Measurements from ENCODE around the gene TACC2. TPM values are rescaled to one million over a fixed set of nuclear protein-coding genes. Genes with fewer than 3 reads are reported as not detected.
A peak's percentile ranks its signal among the peaks of the same experiment; 100 is the strongest.

Gene TACC2
- total RNA-seq, 1 donor from 2014 or later = 76.4 TPM

- intact Hi-C loops (cut with DNase I) = no loop called here
- no peak for DNase-seq (ENCODE audit: extremely low spot score in 2 of 2)
- Histone ChIP-seq H3K9me3 (no peaks in the 10 kb centered on the region), H3K36me3 (no peaks in the 10 kb centered on the region), H3K27ac (no peak overlapping the region), H3K4me3 (no peak overlapping the region), H3K27me3 (no peaks in the 10 kb centered on the region), H3K4me1 (peaks cover 19% of the 10 kb centered on the region)
- TF ChIP-seq POLR2A (IDR thresholded peaks at IDR 0.05) = no peak
- TF ChIP-seq CTCF (IDR thresholded peaks at IDR 0.05) = no peak
- TF ChIP-seq POLR2AphosphoS5 (IDR thresholded peaks at IDR 0.05; ENCODE audit: insufficient read depth in 1 of 2, low read depth in 1 of 2) = no peak
These were observed 51.8 kb downstream of the TACC2 start for GRCh38 chr10:122040786-122041185.

- no peak overlapping the region for H3K4me3 ChIP-seq
- H3K27ac ChIP-seq = no peak overlapping the region
- DNase-seq (ENCODE audit: extremely low spot score in 2 of 2) = no peak
- intact Hi-C loops (cut with DNase I) = no loop called here
- H3K27me3 ChIP-seq = no peaks in the 10 kb centered on the region
- peaks cover 19% of the 10 kb centered on the region for H3K4me1 ChIP-seq
- H3K9me3 ChIP-seq = no peaks in the 10 kb centered on the region
- no peak for TF ChIP-seq POLR2A (IDR thresholded peaks at IDR 0.05)
- no peak for TF ChIP-seq POLR2AphosphoS5 (IDR thresholded peaks at IDR 0.05; ENCODE audit: insufficient read depth in 1 of 2, low read depth in 1 of 2)
- no peak for TF ChIP-seq CTCF (IDR thresholded peaks at IDR 0.05)
- no peaks in the 10 kb centered on the region for H3K36me3 ChIP-seq
These were observed 53.9 kb downstream of the TACC2 start for GRCh38 chr10:122042836-122043235.

GRCh38 chr10:122044045-122044661 is 55.2 kb downstream of the TACC2 start:
- H3K4me3 ChIP-seq = no peak overlapping the region
- intact Hi-C loops (cut with DNase I) = no loop called here
- H3K27ac ChIP-seq = peak overlapping the region; percentile 77
- H3K27me3 ChIP-seq = no peaks in the 10 kb centered on the region
- TF ChIP-seq CTCF (IDR thresholded peaks at IDR 0.05) (no peak), POLR2AphosphoS5 (IDR thresholded peaks at IDR 0.05; ENCODE audit: insufficient read depth in 1 of 2, low read depth in 1 of 2) (no peak), POLR2A (IDR thresholded peaks at IDR 0.05) (no peak)
- no peaks in the 10 kb centered on the region for H3K36me3 ChIP-seq
- H3K9me3 ChIP-seq = no peaks in the 10 kb centered on the region
- no peak for DNase-seq (ENCODE audit: extremely low spot score in 2 of 2)
- H3K4me1 ChIP-seq = peaks cover 19% of the 10 kb centered on the region

- intact Hi-C loops (cut with DNase I) = no loop called here
- Histone ChIP-seq H3K4me3 (no peak overlapping the region), H3K27me3 (no peaks in the 10 kb centered on the region), H3K4me1 (peaks cover 19% of the 10 kb centered on the region), H3K9me3 (no peaks in the 10 kb centered on the region), H3K36me3 (no peaks in the 10 kb centered on the region), H3K27ac (peak overlapping the region; percentile 77)
- peak in 1 of 2 donors; percentile 62 for TF ChIP-seq POLR2AphosphoS5 (IDR thresholded peaks at IDR 0.05; ENCODE audit: insufficient read depth in 1 of 2, low read depth in 1 of 2)
- TF ChIP-seq CTCF (IDR thresholded peaks at IDR 0.05) = no peak
- TF ChIP-seq POLR2A (IDR thresholded peaks at IDR 0.05) = no peak
- DNase-seq (ENCODE audit: extremely low spot score in 2 of 2) = no peak
These were observed 55.8 kb downstream of the TACC2 start for GRCh38 chr10:122044713-122045112.

- Histone ChIP-seq H3K9me3 (no peaks in the 10 kb centered on the region), H3K4me1 (peaks cover 19% of the 10 kb centered on the region), H3K36me3 (no peaks in the 10 kb centered on the region), H3K4me3 (no peak overlapping the region), H3K27ac (peak overlapping the region; percentile 77), H3K27me3 (no peaks in the 10 kb centered on the region)
- intact Hi-C loops (cut with DNase I) = no loop called here
- DNase-seq (ENCODE audit: extremely low spot score in 2 of 2) = no peak
- no peak for TF ChIP-seq CTCF (IDR thresholded peaks at IDR 0.05)
- TF ChIP-seq POLR2A (IDR thresholded peaks at IDR 0.05) = no peak
- TF ChIP-seq POLR2AphosphoS5 (IDR thresholded peaks at IDR 0.05; ENCODE audit: insufficient read depth in 1 of 2, low read depth in 1 of 2) = no peak
These were observed 56.2 kb downstream of the TACC2 start for GRCh38 chr10:122045212-122045611.

Measured in vagina (tissue), 2 donors.